Kidney (tissue), 14 donors: ENCODE results near the gene KRT82. TPM values are rescaled to one million over a fixed set of nuclear protein-coding genes. Genes with fewer than 3 reads are reported as not detected.

Experiments used
- DNase-seq, 5 donors: peaks; one replicate each; pipeline ENCODE4 v3.0.0-alpha.2; 2013 to 2020
- FAIRE-seq: peaks from 2 replicates; lab custom pipeline; 2012; peaks lifted over from hg19 to GRCh38; lab: Jason Lieb, UNC
- H3K27ac ChIP-seq, 2 donors: one replicate each; pipeline ENCODE4 v1.7.0; 2013; ENCODE audit warnings: low read depth in 2 of 2, low read length in 2 of 2, inconsistent platforms in 1 of 2
- H3K27me3 ChIP-seq: one replicate; pipeline ENCODE4 v1.7.1; 2013; ENCODE audit warnings: low read length, inconsistent platforms; ENCODE audit not compliant: control insufficient read depth, insufficient read depth
- H3K36me3 ChIP-seq, 3 donors: one replicate each; pipeline versions ENCODE4 v1.7.0 to v1.7.1; 2013; ENCODE audit warnings: low read length in 3 of 3, control low read depth in 1 of 3, inconsistent platforms in 1 of 3; ENCODE audit not compliant: insufficient read depth in 3 of 3, control insufficient read depth in 2 of 3
- H3K4me1 ChIP-seq, 3 donors: one replicate each; pipeline versions ENCODE4 v1.7.0 to v1.7.1; 2013; ENCODE audit warnings: low read length in 3 of 3, inconsistent platforms in 1 of 3, low read depth in 1 of 3; ENCODE audit not compliant: control insufficient read depth in 2 of 3, insufficient read depth in 2 of 3
- H3K4me3 ChIP-seq, 3 donors: one replicate each; pipeline versions ENCODE4 v1.7.0 to v1.8.1; 2013; ENCODE audit warnings: low read length in 3 of 3, control low read depth in 1 of 3, inconsistent platforms in 1 of 3
- H3K9ac ChIP-seq, 3 donors: one replicate each; pipeline versions ENCODE4 v1.7.0 to v1.7.1; 2013; ENCODE audit warnings: low read length in 3 of 3, control low read depth in 1 of 3, inconsistent platforms in 1 of 3
- H3K9me3 ChIP-seq, 3 donors: one replicate each; pipeline versions ENCODE4 v1.7.0 to v1.7.1; 2013; ENCODE audit warnings: low read length in 3 of 3, control low read depth in 1 of 3, inconsistent platforms in 1 of 3; ENCODE audit not compliant: control insufficient read depth in 2 of 3, insufficient read depth in 1 of 3
- CTCF ChIP-seq: IDR thresholded peaks from 3 replicates; pipeline ENCODE4 v1.5.1; 2012; ENCODE audit warnings: mild to moderate bottlenecking, moderate library complexity, borderline replicate concordance; ENCODE audit not compliant: insufficient read depth; ENCODE audit errors: extremely low read depth
- intact Hi-C: fragments of 100-400 bp; cut with DNase I; formaldehyde crosslinking; loops from one replicate; pipeline ENCODE4 v1.11.1; 2022
- polyA plus RNA-seq: library from polyadenylated mRNA; stranded (reverse); fragments of 350-450 nt; fragmentation: Illumina TruSeq; extraction: RNeasy Lipid Tissue Mini Kit (QIAGEN cat#74804); gene quantifications from one replicate; pipeline ENCODE4 v1.2.3, GENCODE V29; 2014; ENCODE audit warnings: low read depth, low replicate concordance; ENCODE audit not compliant: insufficient read depth
- total RNA-seq: library from RNA; stranded (reverse); fragmentation: NEBNext Ultra II Directional; extraction: Animal tissue kit (Norgen Biotek cat#: 25700); gene quantifications from one replicate; pipeline ENCODE4 v1.2.1, GENCODE V29; 2021
- donor health status: control.
- donor health status: control.
- donor health status: control.
- donor health status: control.
- donor health status: control.
- donor health status: DM: yes; HTN: yes; CAD: no.
- donor health status: Normal renal cell carcinoma (clear cell type).

The KRT82 gene
- total and polyA plus RNA-seq, 2 donors from 2014 or later, result not detected

GRCh38 chr12:52426034-52426433 is 19.9 kb upstream of the KRT82 start:
- no peak overlapping the region for H3K27ac ChIP-seq
- H3K9ac ChIP-seq, result no peak overlapping the region
- intact Hi-C loops, result no loop called here
- FAIRE-seq, result no peak
- no peak for TF ChIP-seq CTCF
- H3K36me3 ChIP-seq, result no peaks in the 10 kb centered on the region
- no peaks in the 10 kb centered on the region for H3K27me3 ChIP-seq
- no peaks in the 10 kb centered on the region for H3K9me3 ChIP-seq
- no peak overlapping the region for H3K4me3 ChIP-seq
- DNase-seq, result no peak
- no peaks in the 10 kb centered on the region for H3K4me1 ChIP-seq

GRCh38 chr12:52425466-52425865 is 19.3 kb upstream of the KRT82 start:
- Histone ChIP-seq H3K9me3 (no peaks in the 10 kb centered on the region), H3K9ac (no peak overlapping the region), H3K4me1 (no peaks in the 10 kb centered on the region), H3K27ac (no peak overlapping the region), H3K27me3 (no peaks in the 10 kb centered on the region), H3K36me3 (no peaks in the 10 kb centered on the region), H3K4me3 (no peak overlapping the region)
- TF ChIP-seq CTCF, result no peak
- DNase-seq (no peak), FAIRE-seq (no peak)
- intact Hi-C loops, result no loop called here

- H3K27me3 ChIP-seq, result no peaks in the 10 kb centered on the region
- H3K36me3 ChIP-seq, result no peaks in the 10 kb centered on the region
- H3K9ac ChIP-seq, result no peak overlapping the region
- no peaks in the 10 kb centered on the region for H3K4me1 ChIP-seq
- no peak overlapping the region for H3K27ac ChIP-seq
- no peak for TF ChIP-seq CTCF
- DNase-seq, result peak in 1 of 5 donors; percentile 74
- no peaks in the 10 kb centered on the region for H3K9me3 ChIP-seq
- no peak overlapping the region for H3K4me3 ChIP-seq
- no peak for FAIRE-seq
- intact Hi-C loops, result no loop called here
These were observed 17.7 kb upstream of the KRT82 start for GRCh38 chr12:52423661-52424500.
